ENCODE results near the gene USP22. TPM values are rescaled to one million over a fixed set of nuclear protein-coding genes. Genes with fewer than 3 reads are reported as not detected.

Gene USP22
- total and polyA plus RNA-seq, 8 donors, result 28.1 to 394 (median 161) TPM

DNA sequence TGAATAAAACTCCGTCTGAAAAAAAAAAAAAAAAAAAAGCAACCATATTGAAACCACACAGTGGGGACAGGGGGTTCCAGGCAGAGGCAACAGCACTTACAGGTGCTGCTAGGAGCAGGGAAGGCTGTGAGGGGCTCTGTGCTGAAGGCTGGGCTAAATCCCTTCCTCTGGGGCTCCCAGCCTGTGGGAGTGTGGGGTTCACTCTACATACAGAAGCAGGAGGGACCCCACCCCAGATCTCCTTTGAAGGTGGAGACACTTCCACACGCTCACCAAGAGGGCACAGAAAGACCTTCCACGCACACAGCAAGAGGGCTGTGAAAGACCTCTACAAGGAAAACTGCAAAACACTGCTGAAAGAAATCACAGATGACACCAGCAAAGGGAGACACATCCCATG, 53.9 kb downstream of the USP22 start:
- no peak for TF ChIP-seq POLR2AphosphoS5 (IDR thresholded peaks at IDR 0.05)
- TF ChIP-seq, protein P1, sequence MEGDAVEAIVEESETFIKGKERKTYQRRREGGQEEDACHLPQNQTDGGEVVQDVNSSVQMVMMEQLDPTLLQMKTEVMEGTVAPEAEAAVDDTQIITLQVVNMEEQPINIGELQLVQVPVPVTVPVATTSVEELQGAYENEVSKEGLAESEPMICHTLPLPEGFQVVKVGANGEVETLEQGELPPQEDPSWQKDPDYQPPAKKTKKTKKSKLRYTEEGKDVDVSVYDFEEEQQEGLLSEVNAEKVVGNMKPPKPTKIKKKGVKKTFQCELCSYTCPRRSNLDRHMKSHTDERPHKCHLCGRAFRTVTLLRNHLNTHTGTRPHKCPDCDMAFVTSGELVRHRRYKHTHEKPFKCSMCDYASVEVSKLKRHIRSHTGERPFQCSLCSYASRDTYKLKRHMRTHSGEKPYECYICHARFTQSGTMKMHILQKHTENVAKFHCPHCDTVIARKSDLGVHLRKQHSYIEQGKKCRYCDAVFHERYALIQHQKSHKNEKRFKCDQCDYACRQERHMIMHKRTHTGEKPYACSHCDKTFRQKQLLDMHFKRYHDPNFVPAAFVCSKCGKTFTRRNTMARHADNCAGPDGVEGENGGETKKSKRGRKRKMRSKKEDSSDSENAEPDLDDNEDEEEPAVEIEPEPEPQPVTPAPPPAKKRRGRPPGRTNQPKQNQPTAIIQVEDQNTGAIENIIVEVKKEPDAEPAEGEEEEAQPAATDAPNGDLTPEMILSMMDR (IDR thresholded peaks at IDR 0.05), result no peak
- H3K36me3 ChIP-seq, result no peaks in the 10 kb centered on the region
- intact Hi-C loops (cut with DNase I; ENCODE audit: low total_unique reads), result no loop called here
- peaks cover 4 to 16% (median 14%) of the 10 kb centered on the region in 4 donors for H3K4me1 ChIP-seq
- no peak for DNase-seq
- H3K9me3 ChIP-seq, result no peaks in the 10 kb centered on the region
- H3K27me3 ChIP-seq, result no peaks in the 10 kb centered on the region
- 79 to 90% (median 86%) methylated on average over 3 of the region's 3 CpGs for WGBS, 5 donors
- no peak overlapping the region for H3K27ac ChIP-seq
- H3K4me3 ChIP-seq, result no peak overlapping the region

DNA sequence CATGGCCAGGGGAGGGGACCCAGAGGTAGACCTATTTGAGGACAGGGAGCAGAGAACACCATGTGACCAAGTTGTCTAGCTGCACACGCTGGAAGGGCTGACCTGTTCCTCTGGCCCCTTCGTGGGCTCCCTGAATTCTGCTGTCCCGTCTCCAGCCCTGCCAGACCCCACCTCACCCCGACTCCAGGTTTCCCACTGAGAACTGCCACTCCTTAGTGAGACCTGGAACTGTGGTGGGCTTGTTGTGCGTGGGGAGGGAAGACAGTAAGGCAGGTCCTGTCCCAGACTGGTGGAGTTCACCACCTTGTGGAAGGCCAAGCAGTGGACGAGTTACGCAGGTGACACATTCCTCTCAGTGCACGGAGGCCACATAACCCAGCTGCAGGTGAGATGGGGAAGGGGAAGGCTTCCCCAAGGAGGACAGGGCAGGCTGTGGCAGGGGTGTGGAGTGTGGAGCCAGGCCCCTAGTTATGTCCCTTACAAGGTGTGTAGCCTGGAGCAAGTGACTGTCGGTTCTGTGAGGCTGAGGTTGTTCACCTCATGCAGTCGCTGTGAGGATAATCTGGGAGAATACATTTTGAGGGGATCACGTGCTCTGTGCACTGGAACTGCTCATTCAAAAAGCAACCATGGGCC, 54.7 kb downstream of the USP22 start:
- Histone ChIP-seq H3K36me3 (no peaks in the 10 kb centered on the region), H3K9me3 (no peaks in the 10 kb centered on the region), H3K4me3 (no peak overlapping the region), H3K27me3 (no peaks in the 10 kb centered on the region), H3K27ac (no peak overlapping the region), H3K4me1 (peaks cover 4 to 11% (median 8%) of the 10 kb centered on the region in 4 donors)
- WGBS, 5 donors, result 78 to 90% (median 84%) methylated on average over 10 to 11 of the region's 11 CpGs
- intact Hi-C loops (cut with DNase I; ENCODE audit: low total_unique reads), result no loop called here
- DNase-seq, result no peak
- no peak for TF ChIP-seq POLR2AphosphoS5 (IDR thresholded peaks at IDR 0.05)
- TF ChIP-seq POLR2A (IDR thresholded peaks at IDR 0.05), result no peak
- TF ChIP-seq, protein P1 (IDR thresholded peaks at IDR 0.05), result no peak
- TF ChIP-seq EP300 (IDR thresholded peaks at IDR 0.05), result no peak

DNA sequence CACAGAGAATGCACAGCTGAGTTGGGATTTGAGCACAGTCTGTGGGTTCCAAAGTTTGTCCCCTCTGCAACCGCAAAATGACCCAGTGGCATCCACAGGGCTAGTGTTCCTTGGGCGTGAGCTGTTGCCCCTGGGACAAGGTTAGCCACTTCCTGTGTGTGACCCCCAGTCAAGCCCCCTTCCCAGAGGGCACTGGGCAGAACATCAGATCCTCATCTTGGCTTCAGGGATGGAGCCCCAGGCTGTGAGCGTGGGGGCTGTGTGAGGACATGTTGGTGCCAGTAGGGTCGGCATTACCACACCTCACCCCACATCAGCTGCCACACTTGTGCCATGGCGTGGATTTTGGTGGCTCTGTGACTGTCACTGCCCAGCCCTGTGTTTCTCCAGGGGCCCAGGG, 55.3 kb downstream of the USP22 start:
- DNase-seq, result no peak
- H3K36me3 ChIP-seq, result no peaks in the 10 kb centered on the region
- H3K4me3 ChIP-seq, result no peak overlapping the region
- intact Hi-C loops (cut with DNase I; ENCODE audit: low total_unique reads), result no loop called here
- no peaks in the 10 kb centered on the region for H3K9me3 ChIP-seq
- H3K27me3 ChIP-seq, result no peaks in the 10 kb centered on the region
- TF ChIP-seq EP300 (IDR thresholded peaks at IDR 0.05) (no peak), POLR2A (IDR thresholded peaks at IDR 0.05) (no peak), POLR2AphosphoS5 (IDR thresholded peaks at IDR 0.05) (no peak)
- TF ChIP-seq, protein P1 (IDR thresholded peaks at IDR 0.05), result no peak
- 73 to 100% (median 91%) methylated on average over 1 to 5 of the region's 5 CpGs for WGBS, 5 donors
- no peak overlapping the region for H3K27ac ChIP-seq
- H3K4me1 ChIP-seq, result peaks cover 0 to 5% (median 2%) of the 10 kb centered on the region in 4 donors

DNA sequence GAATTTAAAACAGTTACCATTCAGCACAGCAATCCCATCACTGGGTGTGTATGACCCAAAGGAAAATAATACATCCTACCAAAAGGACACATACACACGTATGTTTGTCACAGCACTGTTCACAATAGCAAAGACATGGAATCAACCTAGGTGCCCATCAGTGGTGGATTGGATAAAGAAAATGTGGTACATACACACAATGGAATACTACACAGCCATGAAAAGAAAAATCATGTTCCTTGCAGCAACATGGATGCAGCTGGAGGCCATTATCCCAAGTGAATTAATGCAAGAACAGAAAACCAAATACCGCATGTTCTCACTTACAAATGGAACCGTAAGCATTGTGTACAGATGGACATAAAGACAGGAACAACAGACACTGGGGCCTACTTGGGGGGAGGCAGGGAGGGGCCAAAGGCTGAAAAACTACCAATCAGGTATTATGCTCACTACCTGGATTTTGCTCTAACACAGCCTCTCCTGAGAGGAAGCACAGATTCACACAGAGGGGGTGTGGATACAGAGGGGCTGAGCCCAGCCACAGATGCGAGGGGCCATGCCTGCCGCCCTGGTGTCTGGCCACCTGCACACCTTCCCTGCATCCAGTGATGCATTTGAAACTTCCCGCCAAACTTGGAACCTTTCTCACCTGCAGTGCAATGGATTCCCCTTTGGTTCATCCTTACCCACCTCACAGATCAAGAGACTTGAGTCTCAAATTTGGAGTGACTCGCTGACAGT, 55.9 kb downstream of the USP22 start:
- intact Hi-C loops (cut with DNase I; ENCODE audit: low total_unique reads), result no loop called here
- WGBS, 5 donors, result 93 to 97% (median 94%) methylated on average over 7 of the region's 7 CpGs
- Histone ChIP-seq H3K9me3 (no peaks in the 10 kb centered on the region), H3K27me3 (no peaks in the 10 kb centered on the region), H3K27ac (no peak overlapping the region), H3K4me1 (peaks cover 0 to 3% (median 0%) of the 10 kb centered on the region in 4 donors), H3K36me3 (no peaks in the 10 kb centered on the region), H3K4me3 (no peak overlapping the region)
- DNase-seq, result no peak
- TF ChIP-seq, protein P1 (IDR thresholded peaks at IDR 0.05), result no peak
- no peak for TF ChIP-seq POLR2AphosphoS5 (IDR thresholded peaks at IDR 0.05)
- no peak for TF ChIP-seq EP300 (IDR thresholded peaks at IDR 0.05)

Data from stomach (tissue), 9 donors.